GM12878 (cell line): ENCODE results near the gene IGFBP6. TPM values are rescaled to one million over a fixed set of nuclear protein-coding genes. Genes with fewer than 3 reads are reported as not detected.

Experiments used
- FOXK2 ChIP-seq: fragments of 450-650 bp; IDR thresholded peaks from 2 replicates; pipeline ENCODE4 v1.6.1; 2017; ENCODE audit warnings: mild to moderate bottlenecking, moderate library complexity
- HDGF ChIP-seq: fragments of 450-650 bp; IDR thresholded peaks from 2 replicates; pipeline ENCODE4 v1.6.1; 2016; ENCODE audit warnings: antibody characterized with exemption
- KLF5 ChIP-seq: fragments of 450-650 bp; IDR thresholded peaks from 2 replicates; pipeline ENCODE4 v1.6.1; 2014; ENCODE audit warnings: mild to moderate bottlenecking; ENCODE audit not compliant: partially characterized antibody
- SIN3A ChIP-seq: IDR thresholded peaks from 2 replicates; pipeline ENCODE4 v1.6.1; 2012; ENCODE audit warnings: low read depth, low read length, improper control_type of control experiment
- SMAD1 ChIP-seq: fragments of 450-650 bp; IDR thresholded peaks from 2 replicates; pipeline ENCODE4 v1.6.1; 2018; ENCODE audit warnings: mild to moderate bottlenecking, low read depth; ENCODE audit not compliant: partially characterized antibody
- SMARCA5 ChIP-seq: fragments of 450-650 bp; IDR thresholded peaks from 2 replicates; pipeline ENCODE4 v1.6.1; 2017; ENCODE audit warnings: mild to moderate bottlenecking
- STAT1 ChIP-seq: fragments of 450-650 bp; conservative IDR thresholded peaks from 2 replicates; pipeline ENCODE4 v1.6.1; 2014; ENCODE audit warnings: antibody characterized with exemption, mild to moderate bottlenecking
- STAT3 ChIP-seq: IDR thresholded peaks from 2 replicates; pipeline ENCODE4 v1.6.1; 2011; ENCODE audit warnings: low read depth, low read length, improper control_type of control experiment
- TCF12 ChIP-seq: IDR thresholded peaks from 2 replicates; pipeline ENCODE4 v1.6.1; 2011; ENCODE audit warnings: low read depth, mild to moderate bottlenecking, low read length
- TCF3 ChIP-seq: IDR thresholded peaks from 2 replicates; pipeline ENCODE4 v1.6.1; 2012; ENCODE audit warnings: low read depth, mild to moderate bottlenecking, low read length, borderline replicate concordance; ENCODE audit not compliant: insufficient read depth
- ZNF207 ChIP-seq: fragments of 450-650 bp; IDR thresholded peaks from 2 replicates; pipeline ENCODE4 v1.6.1; 2014; ENCODE audit warnings: antibody characterized with exemption, mild to moderate bottlenecking, borderline replicate concordance
- ZNF274 ChIP-seq: IDR thresholded peaks from one replicate; pipeline ENCODE4 v1.8.0; 2011; ENCODE audit not compliant: insufficient read length, insufficient read depth
- ZNF384 ChIP-seq: IDR thresholded peaks from 2 replicates; pipeline ENCODE4 v1.6.1; 2012; ENCODE audit warnings: low read depth, mild to moderate bottlenecking, low read length, improper control_type of control experiment, borderline replicate concordance
- polyA plus RNA-seq, 11 experiments: library from polyadenylated mRNA; depleted of rRNA in 4 of 11; unstranded in 6 of 11; stranded (reverse) in 5 of 11; fragments of >200 nt; fragmentation: Nextera tagmentation in 4 of 11; fragmentation: Illumina TruSeq in 1 of 11; extraction: Ambion mirVana in 4 of 11; extraction: Trizol in 1 of 11; gene quantifications; 1 replicate in 1 of 11; 2 replicates in 10 of 11; pipeline versions ENCODE4 v1.2.1 to v1.2.3, GENCODE V29; 2011 to 2016; ENCODE audit warnings: inconsistent platforms in 2 of 11, missing spikeins in 2 of 11, low read depth in 1 of 11
- total RNA-seq, 4 experiments: library from RNA; depleted of rRNA in 3 of 4; stranded (reverse); fragments of >200 nt in 3 of 4; fragmentation: Illumina TruSeq in 1 of 4; extraction: Trizol in 1 of 4; gene quantifications; 2 replicates each; pipeline versions ENCODE4 v1.2.1 to v1.2.3, GENCODE V29; 2013 to 2021
- TF ChIP-seq, protein P1 (sequence below): fragments of 450-650 bp; IDR thresholded peaks from 2 replicates; pipeline ENCODE4 v1.6.1; 2017; ENCODE audit warnings: low read depth, mild to moderate bottlenecking, moderate library complexity
- TF ChIP-seq, protein P2 (sequence below): IDR thresholded peaks from 2 replicates; pipeline ENCODE4 v1.6.1; 2012; ENCODE audit warnings: low read depth, low read length, improper control_type of control experiment
- TF ChIP-seq, protein P3 (sequence below): IDR thresholded peaks from 2 replicates; pipeline ENCODE4 v1.6.1; 2011; ENCODE audit warnings: low read depth, low read length, improper control_type of control experiment, borderline replicate concordance
- TF ChIP-seq, protein P4 (sequence below): IDR thresholded peaks from 2 replicates; pipeline ENCODE4 v1.6.1; 2012; ENCODE audit warnings: low read length, inconsistent platforms
- TF ChIP-seq, protein P5 (sequence below): IDR thresholded peaks from 2 replicates; pipeline ENCODE4 v1.6.1; 2012; ENCODE audit warnings: mild to moderate bottlenecking, low read depth, low read length
- TF ChIP-seq, protein P6 (sequence below): IDR thresholded peaks from 2 replicates; pipeline ENCODE4 v1.6.1; 2011; ENCODE audit warnings: mild to moderate bottlenecking, low read depth, low read length, moderate library complexity; ENCODE audit not compliant: insufficient replicate concordance

IGFBP6 gene
- total and polyA plus RNA-seq, 10 of the 15 experiments (the other 5 are each of a cell fraction or from before 2014, with no cell fraction given): 0.09 to 0.87 (median 0.56) TPM; not detected in 3

DNA sequence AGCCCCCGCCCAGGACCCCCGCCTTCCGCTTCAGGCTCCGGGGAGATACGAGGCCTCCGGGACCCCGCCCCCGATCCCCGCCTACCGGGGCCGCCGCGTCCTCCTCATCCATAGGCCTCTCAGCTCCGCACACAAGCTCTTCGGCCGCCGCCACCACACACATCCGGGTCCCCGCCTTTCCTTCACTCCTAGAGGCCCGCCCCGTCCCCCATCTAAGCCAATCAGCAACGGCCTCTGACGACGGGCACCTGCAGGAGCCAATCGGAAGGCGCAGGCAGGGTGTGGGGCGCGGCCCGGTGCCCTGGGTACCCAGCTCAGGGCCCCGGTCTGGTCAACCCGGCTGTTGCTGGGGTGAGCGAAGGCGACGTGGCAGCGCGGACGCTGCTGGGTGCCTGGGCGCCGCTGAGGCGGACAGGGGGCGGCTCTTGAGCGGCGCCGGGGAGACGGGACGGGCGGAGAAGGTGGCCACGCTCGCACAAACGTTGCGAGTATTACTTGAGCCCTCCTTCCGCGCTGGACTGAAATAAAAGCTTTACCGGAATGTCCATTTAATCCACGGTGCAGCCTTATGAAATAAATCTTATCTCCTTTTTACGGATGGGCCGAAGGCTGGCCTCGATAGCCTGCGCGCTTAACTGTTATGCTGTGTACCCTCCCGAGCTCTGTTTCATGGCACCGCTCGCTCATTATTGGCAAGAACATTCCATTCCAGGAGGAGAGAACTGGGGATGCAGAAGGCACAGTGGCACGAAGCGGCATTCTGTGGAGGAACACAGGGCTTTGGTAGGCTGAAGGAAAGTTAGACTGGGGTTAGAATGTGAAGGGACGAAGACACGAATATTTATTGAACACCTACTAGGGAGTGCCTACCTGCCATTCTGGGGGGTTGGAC lies 18.0 kb upstream of the IGFBP6 start, which contains the start of gene SPRYD3 (continued):
- TF ChIP-seq, protein P1, sequence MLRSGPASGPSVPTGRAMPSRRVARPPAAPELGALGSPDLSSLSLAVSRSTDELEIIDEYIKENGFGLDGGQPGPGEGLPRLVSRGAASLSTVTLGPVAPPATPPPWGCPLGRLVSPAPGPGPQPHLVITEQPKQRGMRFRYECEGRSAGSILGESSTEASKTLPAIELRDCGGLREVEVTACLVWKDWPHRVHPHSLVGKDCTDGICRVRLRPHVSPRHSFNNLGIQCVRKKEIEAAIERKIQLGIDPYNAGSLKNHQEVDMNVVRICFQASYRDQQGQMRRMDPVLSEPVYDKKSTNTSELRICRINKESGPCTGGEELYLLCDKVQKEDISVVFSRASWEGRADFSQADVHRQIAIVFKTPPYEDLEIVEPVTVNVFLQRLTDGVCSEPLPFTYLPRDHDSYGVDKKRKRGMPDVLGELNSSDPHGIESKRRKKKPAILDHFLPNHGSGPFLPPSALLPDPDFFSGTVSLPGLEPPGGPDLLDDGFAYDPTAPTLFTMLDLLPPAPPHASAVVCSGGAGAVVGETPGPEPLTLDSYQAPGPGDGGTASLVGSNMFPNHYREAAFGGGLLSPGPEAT: no peak
- TF ChIP-seq, protein P2, sequence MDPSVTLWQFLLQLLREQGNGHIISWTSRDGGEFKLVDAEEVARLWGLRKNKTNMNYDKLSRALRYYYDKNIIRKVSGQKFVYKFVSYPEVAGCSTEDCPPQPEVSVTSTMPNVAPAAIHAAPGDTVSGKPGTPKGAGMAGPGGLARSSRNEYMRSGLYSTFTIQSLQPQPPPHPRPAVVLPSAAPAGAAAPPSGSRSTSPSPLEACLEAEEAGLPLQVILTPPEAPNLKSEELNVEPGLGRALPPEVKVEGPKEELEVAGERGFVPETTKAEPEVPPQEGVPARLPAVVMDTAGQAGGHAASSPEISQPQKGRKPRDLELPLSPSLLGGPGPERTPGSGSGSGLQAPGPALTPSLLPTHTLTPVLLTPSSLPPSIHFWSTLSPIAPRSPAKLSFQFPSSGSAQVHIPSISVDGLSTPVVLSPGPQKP: no peak
- TF ChIP-seq TCF3 (peak; percentile 68; the same call in 1 of the 2 replicates), HDGF (peak; percentile 46; the same call in 1 of the 2 replicates), SMARCA5 (peak; percentile 65; the same call in 1 of the 2 replicates), STAT3 (no peak), ZNF274 (no peak), FOXK2 (no peak), ZNF207 (0 out of 2 replicates have a peak, but pooled peaks have one; percentile 67), SIN3A (no peak), STAT1 (0 out of 2 replicates have a peak, but pooled peaks have one; percentile 49), TCF12 (0 out of 2 replicates have a peak, but pooled peaks have one; percentile 23), ZNF384 (no peak), SMAD1 (no peak), KLF5 (peak; percentile 72)
- TF ChIP-seq, protein P3, sequence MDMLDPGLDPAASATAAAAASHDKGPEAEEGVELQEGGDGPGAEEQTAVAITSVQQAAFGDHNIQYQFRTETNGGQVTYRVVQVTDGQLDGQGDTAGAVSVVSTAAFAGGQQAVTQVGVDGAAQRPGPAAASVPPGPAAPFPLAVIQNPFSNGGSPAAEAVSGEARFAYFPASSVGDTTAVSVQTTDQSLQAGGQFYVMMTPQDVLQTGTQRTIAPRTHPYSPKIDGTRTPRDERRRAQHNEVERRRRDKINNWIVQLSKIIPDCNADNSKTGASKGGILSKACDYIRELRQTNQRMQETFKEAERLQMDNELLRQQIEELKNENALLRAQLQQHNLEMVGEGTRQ: no peak
- TF ChIP-seq, protein P4, sequence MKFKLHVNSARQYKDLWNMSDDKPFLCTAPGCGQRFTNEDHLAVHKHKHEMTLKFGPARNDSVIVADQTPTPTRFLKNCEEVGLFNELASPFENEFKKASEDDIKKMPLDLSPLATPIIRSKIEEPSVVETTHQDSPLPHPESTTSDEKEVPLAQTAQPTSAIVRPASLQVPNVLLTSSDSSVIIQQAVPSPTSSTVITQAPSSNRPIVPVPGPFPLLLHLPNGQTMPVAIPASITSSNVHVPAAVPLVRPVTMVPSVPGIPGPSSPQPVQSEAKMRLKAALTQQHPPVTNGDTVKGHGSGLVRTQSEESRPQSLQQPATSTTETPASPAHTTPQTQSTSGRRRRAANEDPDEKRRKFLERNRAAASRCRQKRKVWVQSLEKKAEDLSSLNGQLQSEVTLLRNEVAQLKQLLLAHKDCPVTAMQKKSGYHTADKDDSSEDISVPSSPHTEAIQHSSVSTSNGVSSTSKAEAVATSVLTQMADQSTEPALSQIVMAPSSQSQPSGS: no peak
- TF ChIP-seq, protein P5, sequence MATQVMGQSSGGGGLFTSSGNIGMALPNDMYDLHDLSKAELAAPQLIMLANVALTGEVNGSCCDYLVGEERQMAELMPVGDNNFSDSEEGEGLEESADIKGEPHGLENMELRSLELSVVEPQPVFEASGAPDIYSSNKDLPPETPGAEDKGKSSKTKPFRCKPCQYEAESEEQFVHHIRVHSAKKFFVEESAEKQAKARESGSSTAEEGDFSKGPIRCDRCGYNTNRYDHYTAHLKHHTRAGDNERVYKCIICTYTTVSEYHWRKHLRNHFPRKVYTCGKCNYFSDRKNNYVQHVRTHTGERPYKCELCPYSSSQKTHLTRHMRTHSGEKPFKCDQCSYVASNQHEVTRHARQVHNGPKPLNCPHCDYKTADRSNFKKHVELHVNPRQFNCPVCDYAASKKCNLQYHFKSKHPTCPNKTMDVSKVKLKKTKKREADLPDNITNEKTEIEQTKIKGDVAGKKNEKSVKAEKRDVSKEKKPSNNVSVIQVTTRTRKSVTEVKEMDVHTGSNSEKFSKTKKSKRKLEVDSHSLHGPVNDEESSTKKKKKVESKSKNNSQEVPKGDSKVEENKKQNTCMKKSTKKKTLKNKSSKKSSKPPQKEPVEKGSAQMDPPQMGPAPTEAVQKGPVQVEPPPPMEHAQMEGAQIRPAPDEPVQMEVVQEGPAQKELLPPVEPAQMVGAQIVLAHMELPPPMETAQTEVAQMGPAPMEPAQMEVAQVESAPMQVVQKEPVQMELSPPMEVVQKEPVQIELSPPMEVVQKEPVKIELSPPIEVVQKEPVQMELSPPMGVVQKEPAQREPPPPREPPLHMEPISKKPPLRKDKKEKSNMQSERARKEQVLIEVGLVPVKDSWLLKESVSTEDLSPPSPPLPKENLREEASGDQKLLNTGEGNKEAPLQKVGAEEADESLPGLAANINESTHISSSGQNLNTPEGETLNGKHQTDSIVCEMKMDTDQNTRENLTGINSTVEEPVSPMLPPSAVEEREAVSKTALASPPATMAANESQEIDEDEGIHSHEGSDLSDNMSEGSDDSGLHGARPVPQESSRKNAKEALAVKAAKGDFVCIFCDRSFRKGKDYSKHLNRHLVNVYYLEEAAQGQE: no peak
- TF ChIP-seq, protein P6, sequence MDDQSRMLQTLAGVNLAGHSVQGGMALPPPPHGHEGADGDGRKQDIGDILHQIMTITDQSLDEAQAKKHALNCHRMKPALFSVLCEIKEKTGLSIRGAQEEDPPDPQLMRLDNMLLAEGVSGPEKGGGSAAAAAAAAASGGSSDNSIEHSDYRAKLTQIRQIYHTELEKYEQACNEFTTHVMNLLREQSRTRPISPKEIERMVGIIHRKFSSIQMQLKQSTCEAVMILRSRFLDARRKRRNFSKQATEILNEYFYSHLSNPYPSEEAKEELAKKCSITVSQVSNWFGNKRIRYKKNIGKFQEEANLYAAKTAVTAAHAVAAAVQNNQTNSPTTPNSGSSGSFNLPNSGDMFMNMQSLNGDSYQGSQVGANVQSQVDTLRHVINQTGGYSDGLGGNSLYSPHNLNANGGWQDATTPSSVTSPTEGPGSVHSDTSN: peak; percentile 100
